Transverse colon (tissue), 4 donors: ENCODE measurements around the gene GGN. TPM values are rescaled to one million over a fixed set of nuclear protein-coding genes. Genes with fewer than 3 reads are reported as not detected.
"Not testable (repeated sequence)": the region's sequence is repeated elsewhere in the genome, so short reads cannot be mapped to it uniquely, and the experiment has no call there.

Source experiments
- DNase-seq: peaks from one replicate; pipeline ENCODE4 v3.0.0-alpha.2; 2019
- H3K27ac ChIP-seq, 4 donors: fragments of 200-600 bp; sonication (generic); 2 replicates each; pipeline ENCODE4 v1.5.1; 2016 to 2018; ENCODE audit warnings: inconsistent platforms in 4 of 4
- H3K27me3 ChIP-seq: fragments of 200-600 bp; sonication (generic); 2 replicates; pipeline ENCODE4 v1.5.1; 2017; ENCODE audit warnings: inconsistent platforms
- H3K36me3 ChIP-seq, 4 donors: fragments of 200-600 bp; sonication (generic); 2 replicates each; pipeline ENCODE4 v1.5.1; 2017 to 2019; ENCODE audit warnings: inconsistent platforms in 4 of 4
- H3K4me1 ChIP-seq, 4 donors: fragments of 200-600 bp; sonication (generic); 2 replicates each; pipeline ENCODE4 v1.5.1; 2017 to 2020; ENCODE audit warnings: inconsistent platforms in 4 of 4
- H3K4me3 ChIP-seq, 4 donors: fragments of 200-600 bp; sonication (generic); 1 replicate in 1 of 4; 2 replicates in 3 of 4; pipeline versions ENCODE4 v1.5.1 to v1.6.1; 2017 to 2019; ENCODE audit warnings: inconsistent platforms in 4 of 4
- H3K9me3 ChIP-seq, 2 donors: fragments of 200-600 bp; sonication (generic); 2 replicates each; pipeline ENCODE4 v1.5.1; 2017 to 2019; ENCODE audit warnings: inconsistent platforms in 2 of 2
- CTCF ChIP-seq, 5 experiments: fragments of 200-600 bp in 3 of 5; fragments of 450-650 bp in 2 of 5; sonication (generic) in 3 of 5; IDR thresholded peaks; 1 replicate in 2 of 5; 2 replicates in 3 of 5; pipeline ENCODE4 v1.5.1; 2016 to 2017; ENCODE audit warnings: antibody characterized with exemption in 5 of 5, inconsistent platforms in 3 of 5, mild to moderate bottlenecking in 2 of 5, moderate library complexity in 1 of 5
- EP300 ChIP-seq: sonication (generic); formaldehyde crosslinking; IDR thresholded peaks from one replicate; pipeline ENCODE4 v1.6.1; 2017; ENCODE audit warnings: antibody characterized with exemption, low read depth
- POLR2A ChIP-seq: fragments of 450-650 bp; IDR thresholded peaks from one replicate; pipeline ENCODE4 v1.6.1; 2016; ENCODE audit warnings: antibody characterized with exemption, mild to moderate bottlenecking, moderate library complexity
- POLR2AphosphoS5 ChIP-seq, 3 donors: sonication (generic); formaldehyde crosslinking; IDR thresholded peaks; one replicate each; pipeline ENCODE4 v1.6.1; 2016; ENCODE audit warnings: antibody characterized with exemption in 3 of 3
- WGBS, 2 donors: methylation state at CpG; one replicate each; pipeline ENCODE4 v1.1.5; 2018; ENCODE audit warnings: low coverage in 1 of 2; 5-methylcytosine and 5-hydroxymethylcytosine counted together
- in situ Hi-C, 4 donors: fragments of 200-750 bp; cut with MboI; loops; one replicate each; pipeline versions ENCODE4 v1.15.0 to v1.15.1; 2017; ENCODE audit warnings: low sequenced_read_pairs in 3 of 4, low pct_ligation_motif_present in 1 of 4, low pct_unique_long_range_greater_than_20kb in 1 of 4
- intact Hi-C: fragments of 100-400 bp; cut with DNase I; formaldehyde crosslinking; loops from one replicate; pipeline ENCODE4 v1.15.1; 2023; ENCODE audit warnings: low total_unique reads
- total RNA-seq, 4 donors: library from RNA; depleted of rRNA; stranded (reverse); fragments of >200 nt; gene quantifications; one replicate each; pipeline ENCODE4 v1.1.0, GENCODE V29; 2016

The GGN gene
- total RNA-seq, 4 donors from 2014 or later, result not detected

GRCh38 chr19:38369584-38369983, 18.2 kb downstream of the GGN start:
- H3K27ac ChIP-seq, result no peak overlapping the region
- in situ Hi-C loops, result no loop called here
- peaks cover 0 to 5% (median 2%) of the 10 kb centered on the region in 4 donors for H3K4me1 ChIP-seq
- WGBS, 2 donors, result 83 to 91% methylated on average over 1 to 2 of the region's 2 CpGs
- no peak overlapping the region for H3K4me3 ChIP-seq
- H3K9me3 ChIP-seq, result no peaks in the 10 kb centered on the region
- no peaks in the 10 kb centered on the region for H3K36me3 ChIP-seq
- DNase-seq, result no peak
- intact Hi-C loops, result no loop called here
- TF ChIP-seq POLR2A, result no peak
- no peak for TF ChIP-seq POLR2AphosphoS5 (IDR thresholded peaks at IDR 0.05)
- TF ChIP-seq EP300, result no peak
- no peak for TF ChIP-seq CTCF (IDR thresholded peaks at IDR 0.05)
- H3K27me3 ChIP-seq, result peaks cover 12% of the 10 kb centered on the region

GRCh38 chr19:38367041-38367440, 20.8 kb downstream of the GGN start:
- in situ Hi-C loops (no loop called here), intact Hi-C loops (no loop called here)
- 51 to 71% methylated on average over 4 to 12 of the region's 12 CpGs for WGBS, 2 donors
- no peaks in the 10 kb centered on the region for H3K9me3 ChIP-seq
- H3K4me3 ChIP-seq, result no peak overlapping the region
- no peak for DNase-seq
- peaks cover 2 to 12% (median 9%) of the 10 kb centered on the region in 4 donors for H3K4me1 ChIP-seq
- H3K27ac ChIP-seq, result no peak overlapping the region
- TF ChIP-seq POLR2AphosphoS5 (IDR thresholded peaks at IDR 0.05), result no peak
- no peak for TF ChIP-seq CTCF (IDR thresholded peaks at IDR 0.05)
- no peak for TF ChIP-seq POLR2A
- no peak for TF ChIP-seq EP300
- H3K27me3 ChIP-seq, result peaks cover 12% of the 10 kb centered on the region
- no peaks in the 10 kb centered on the region for H3K36me3 ChIP-seq

- H3K9me3 ChIP-seq, intact Hi-C loops, DNase-seq, in situ Hi-C loops, H3K36me3 ChIP-seq: not testable (repeated sequence)
- peaks cover 46% of the 10 kb centered on the region for H3K27me3 ChIP-seq
- peaks cover 5 to 21% (median 18%) of the 10 kb centered on the region in 4 donors for H3K4me1 ChIP-seq
- peak overlapping the region in 2 of 4 donors; percentile 52 to 56 for H3K4me3 ChIP-seq
- 64 to 73% methylated on average over 10 to 15 of the region's 16 CpGs for WGBS, 2 donors
- H3K27ac ChIP-seq, result peak overlapping the region in 1 of 4 donors; percentile 55
Measured at GRCh38 chr19:38362946-38363688, 24.7 kb downstream of the GGN start.

GRCh38 chr19:38362076-38362945, 25.5 kb downstream of the GGN start:
- 3% methylated on average over 40 of the region's 68 CpGs; no CpG with 5 or more reads in 1 of the 2 donors for WGBS, 2 donors

More at GRCh38 chr19:38362076-38362945, 25.5 kb downstream of the GGN start:
- Histone ChIP-seq H3K4me3 (peak overlapping the region; percentile 9 to 56 (median 34)), H3K36me3 (no peaks in the 10 kb centered on the region), H3K4me1 (peaks cover 5 to 21% (median 18%) of the 10 kb centered on the region in 4 donors), H3K9me3 (no peaks in the 10 kb centered on the region), H3K27me3 (peaks cover 54% of the 10 kb centered on the region), H3K27ac (peak overlapping the region; percentile 41 to 77 (median 55))
- DNase-seq, result peak; percentile 89
- intact Hi-C loops, result no loop called here
- TF ChIP-seq CTCF (IDR thresholded peaks at IDR 0.05) (no peak), EP300 (no peak), POLR2A (peak; percentile 27), POLR2AphosphoS5 (IDR thresholded peaks at IDR 0.05) (peak in 2 of 3 donors; percentile 7 to 14)
- in situ Hi-C loops, result no loop called here
